Tongue (tissue), 2 donors: ENCODE results near the gene UBE2L6. TPM values are rescaled to one million over a fixed set of nuclear protein-coding genes. Genes with fewer than 3 reads are reported as not detected.

Experiments
- small RNA-seq: library from RNA; depleted of rRNA; stranded (forward); fragments of <200 nt; gene quantifications from one replicate; pipeline ENCODE3, GENCODE V24; 2014; ENCODE audit warnings: low replicate concordance
- total RNA-seq: library from RNA; depleted of rRNA; stranded (reverse); fragments of >200 nt; gene quantifications from one replicate; pipeline ENCODE4 v1.2.3, GENCODE V29; 2014

The UBE2L6 gene
- total RNA-seq, 1 donor from 2014 or later = 12.9 TPM

Small RNA genes lying within 50 kb of the gene (small RNA-seq; reads per million reads assigned to genes)
- gene RN7SL605P = not detected

Other genes starting within 250 kb of the UBE2L6 start
- 112 TPM for gene TNKS1BP1, start 242.7 kb downstream of the UBE2L6 start, total RNA-seq
- gene SSRP1, start 231.8 kb downstream of the UBE2L6 start, total RNA-seq = 66.2 TPM
- gene P2RX3, start 229.3 kb downstream of the UBE2L6 start, total RNA-seq = not detected
- 0.41 TPM for gene PRG3, start 186.5 kb downstream of the UBE2L6 start, total RNA-seq
- not detected for gene PRG2, start 177.0 kb downstream of the UBE2L6 start, total RNA-seq
- 49.4 TPM for gene SLC43A3, start 140.6 kb downstream of the UBE2L6 start, total RNA-seq
- gene RTN4RL2, start 107.1 kb downstream of the UBE2L6 start, total RNA-seq = 0.21 TPM
- 9.1 TPM for gene SLC43A1, start 52.0 kb downstream of the UBE2L6 start, total RNA-seq
- 16.8 TPM for gene TIMM10, start 36.9 kb downstream of the UBE2L6 start, total RNA-seq
- gene SMTNL1, start 30.1 kb downstream of the UBE2L6 start, total RNA-seq = 107 TPM
- 20.8 TPM for gene SERPING1, start 30.0 kb upstream of the UBE2L6 start, total RNA-seq
- gene YPEL4, start 82.2 kb upstream of the UBE2L6 start, total RNA-seq = 1.1 TPM
- gene CLP1, start 90.1 kb upstream of the UBE2L6 start, total RNA-seq = 14.3 TPM
- gene ZDHHC5, start 100.4 kb upstream of the UBE2L6 start, total RNA-seq = 29.7 TPM
- gene MED19, start 144.5 kb upstream of the UBE2L6 start, total RNA-seq = 11.0 TPM
- 34.8 TPM for gene TMX2, start 144.9 kb upstream of the UBE2L6 start, total RNA-seq
- gene SELENOH, start 173.8 kb upstream of the UBE2L6 start, total RNA-seq = 73.2 TPM
- gene BTBD18, start 184.1 kb upstream of the UBE2L6 start, total RNA-seq = not detected
- 185 TPM for gene CTNND1, start 194.1 kb upstream of the UBE2L6 start, total RNA-seq